RWPE2 (cell line): ENCODE data around the gene DTNB.
A peak's percentile ranks its signal among the peaks of the same experiment; 100 is the strongest.

ENCODE experiments used
- ATAC-seq: fragments of 200-7000 bp; cut with Tn5 transposase; 3 replicates; pipeline ENCODE4 v1.9.1; 2021; ENCODE audit warnings: low read depth
- DNase-seq: peaks from one replicate; pipeline ENCODE4 v3.0.0-alpha.2; 2020; ENCODE audit warnings: low spot score
- H3K27ac ChIP-seq: fragments of 450-650 bp; 2 replicates; pipeline ENCODE4 v1.5.1; 2017; ENCODE audit warnings: mild to moderate bottlenecking; ENCODE audit not compliant: poor library complexity, severe bottlenecking
- H3K27me3 ChIP-seq: fragments of 250-450 bp; sonication (Bioruptor Pico); 2 replicates; pipeline ENCODE4 v1.5.1; 2021; ENCODE audit warnings: mild to moderate bottlenecking, moderate library complexity; ENCODE audit not compliant: insufficient read depth, poor library complexity, severe bottlenecking
- H3K36me3 ChIP-seq: fragments of 250-450 bp; sonication (Bioruptor Pico); 2 replicates; pipeline ENCODE4 v1.5.1; 2020; ENCODE audit warnings: low read depth, mild to moderate bottlenecking, moderate library complexity
- H3K4me1 ChIP-seq: fragments of 250-450 bp; sonication (Bioruptor Pico); 2 replicates; pipeline ENCODE4 v1.5.1; 2021; ENCODE audit warnings: mild to moderate bottlenecking, moderate library complexity; ENCODE audit not compliant: insufficient read depth, poor library complexity, severe bottlenecking
- H3K4me3 ChIP-seq: fragments of 250-450 bp; sonication (Bioruptor Pico); 2 replicates; pipeline ENCODE4 v1.5.1; 2021; ENCODE audit warnings: mild to moderate bottlenecking, moderate library complexity; ENCODE audit not compliant: severe bottlenecking
- H3K9me3 ChIP-seq: fragments of 250-450 bp; sonication (Bioruptor Pico); 2 replicates; pipeline ENCODE4 v1.5.1; 2021; ENCODE audit warnings: mild to moderate bottlenecking, moderate library complexity; ENCODE audit not compliant: severe bottlenecking
- TF ChIP-seq, protein P1 (sequence below): fragments of 450-650 bp; IDR thresholded peaks from one replicate; pipeline ENCODE4 v1.5.1; 2017; ENCODE audit warnings: mild to moderate bottlenecking, moderate library complexity; ENCODE audit not compliant: poor library complexity, severe bottlenecking

Gene DTNB

DNA sequence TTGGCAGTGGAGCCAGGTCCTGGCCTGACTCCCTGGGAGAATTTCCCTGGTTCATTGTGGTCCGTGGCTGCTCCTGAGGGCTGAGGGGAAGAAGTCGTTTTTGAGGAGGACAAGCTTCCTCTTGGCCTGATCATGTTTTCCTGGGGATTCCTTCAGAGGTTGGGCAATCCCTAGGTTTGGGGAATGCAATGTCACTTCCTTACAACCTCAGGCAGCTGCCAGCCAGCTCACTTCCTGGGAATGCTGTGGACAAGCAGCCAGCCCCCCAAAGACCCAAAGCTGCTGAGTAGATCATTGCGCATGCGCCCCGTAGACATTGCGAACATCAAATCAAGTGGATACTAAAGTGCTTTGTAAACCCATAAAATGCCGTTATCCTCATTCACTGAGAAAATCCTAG is 324.0 kb downstream of the DTNB start:
- H3K36me3 ChIP-seq: no peaks in the 10 kb centered on the region
- H3K4me3 ChIP-seq: no peak overlapping the region
- no peaks in the 10 kb centered on the region for H3K9me3 ChIP-seq
- TF ChIP-seq, protein P1, sequence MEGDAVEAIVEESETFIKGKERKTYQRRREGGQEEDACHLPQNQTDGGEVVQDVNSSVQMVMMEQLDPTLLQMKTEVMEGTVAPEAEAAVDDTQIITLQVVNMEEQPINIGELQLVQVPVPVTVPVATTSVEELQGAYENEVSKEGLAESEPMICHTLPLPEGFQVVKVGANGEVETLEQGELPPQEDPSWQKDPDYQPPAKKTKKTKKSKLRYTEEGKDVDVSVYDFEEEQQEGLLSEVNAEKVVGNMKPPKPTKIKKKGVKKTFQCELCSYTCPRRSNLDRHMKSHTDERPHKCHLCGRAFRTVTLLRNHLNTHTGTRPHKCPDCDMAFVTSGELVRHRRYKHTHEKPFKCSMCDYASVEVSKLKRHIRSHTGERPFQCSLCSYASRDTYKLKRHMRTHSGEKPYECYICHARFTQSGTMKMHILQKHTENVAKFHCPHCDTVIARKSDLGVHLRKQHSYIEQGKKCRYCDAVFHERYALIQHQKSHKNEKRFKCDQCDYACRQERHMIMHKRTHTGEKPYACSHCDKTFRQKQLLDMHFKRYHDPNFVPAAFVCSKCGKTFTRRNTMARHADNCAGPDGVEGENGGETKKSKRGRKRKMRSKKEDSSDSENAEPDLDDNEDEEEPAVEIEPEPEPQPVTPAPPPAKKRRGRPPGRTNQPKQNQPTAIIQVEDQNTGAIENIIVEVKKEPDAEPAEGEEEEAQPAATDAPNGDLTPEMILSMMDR: no peak
- H3K4me1 ChIP-seq: peaks cover 15% of the 10 kb centered on the region
- H3K27me3 ChIP-seq: no peaks in the 10 kb centered on the region
- ATAC-seq (peak; percentile 71), DNase-seq (no peak)
- peak overlapping the region; percentile 37 for H3K27ac ChIP-seq

DNA sequence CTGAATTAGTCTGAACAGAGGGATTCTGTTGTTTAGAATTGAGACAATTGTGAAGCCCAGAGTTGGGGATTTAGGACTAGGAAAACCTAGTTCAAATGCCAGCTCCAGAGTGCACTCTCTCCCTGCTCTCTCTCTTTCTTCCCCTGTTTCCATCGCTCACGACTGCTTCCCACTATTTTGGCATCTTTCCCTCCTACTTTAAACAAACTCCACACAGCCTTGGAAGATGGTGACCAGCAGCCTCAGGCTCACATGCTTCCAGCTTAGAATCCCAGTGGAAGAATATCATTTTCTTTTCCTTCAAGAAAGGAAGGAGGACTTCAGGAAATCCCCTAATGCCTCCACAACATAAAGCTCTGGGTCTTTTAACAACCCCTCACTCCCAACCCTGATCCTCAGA is 325.5 kb downstream of the DTNB start:
- Histone ChIP-seq H3K4me3 (no peak overlapping the region), H3K36me3 (no peaks in the 10 kb centered on the region), H3K27me3 (no peaks in the 10 kb centered on the region), H3K4me1 (peaks cover 15% of the 10 kb centered on the region), H3K9me3 (no peaks in the 10 kb centered on the region), H3K27ac (no peak overlapping the region)
- DNase-seq (no peak), ATAC-seq (no peak; the same call in 2 of the 3 replicates)
- TF ChIP-seq, protein P1: no peak

DNA sequence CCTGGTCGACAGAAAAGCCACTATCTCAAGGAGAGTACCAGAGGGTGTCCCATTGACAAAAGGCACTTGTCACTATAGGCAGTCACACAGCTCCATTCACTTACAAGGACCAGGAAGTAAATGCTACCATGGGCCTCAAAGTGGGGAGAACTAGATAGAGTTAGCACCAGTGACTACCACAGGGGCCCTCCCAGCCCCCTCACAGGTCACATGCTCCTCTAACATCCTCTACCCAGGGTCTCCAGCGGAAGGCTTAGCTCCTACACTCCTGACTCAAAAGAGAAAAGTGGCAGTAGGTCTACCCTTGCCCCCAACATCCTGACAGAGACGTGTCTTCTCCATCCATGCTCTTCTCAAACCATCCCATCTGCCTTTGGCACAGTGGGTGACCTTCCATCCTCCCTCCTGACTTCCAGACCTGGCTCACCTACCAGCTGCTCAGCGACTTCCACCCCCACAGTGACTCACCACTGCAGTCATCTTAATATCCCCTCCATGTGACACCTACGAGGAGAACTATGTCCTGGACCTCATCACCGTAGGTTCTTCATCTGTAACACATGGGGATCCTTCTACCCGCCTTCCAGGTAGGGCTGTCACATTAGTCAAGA is 326.1 kb downstream of the DTNB start:
- DNase-seq: no peak
- Histone ChIP-seq H3K4me1 (peaks cover 15% of the 10 kb centered on the region), H3K27ac (no peak overlapping the region), H3K27me3 (no peaks in the 10 kb centered on the region), H3K4me3 (no peak overlapping the region), H3K9me3 (no peaks in the 10 kb centered on the region), H3K36me3 (no peaks in the 10 kb centered on the region)
- TF ChIP-seq, protein P1: no peak
- ATAC-seq: peak; percentile 38; the same call in 2 of the 3 replicates

DNA sequence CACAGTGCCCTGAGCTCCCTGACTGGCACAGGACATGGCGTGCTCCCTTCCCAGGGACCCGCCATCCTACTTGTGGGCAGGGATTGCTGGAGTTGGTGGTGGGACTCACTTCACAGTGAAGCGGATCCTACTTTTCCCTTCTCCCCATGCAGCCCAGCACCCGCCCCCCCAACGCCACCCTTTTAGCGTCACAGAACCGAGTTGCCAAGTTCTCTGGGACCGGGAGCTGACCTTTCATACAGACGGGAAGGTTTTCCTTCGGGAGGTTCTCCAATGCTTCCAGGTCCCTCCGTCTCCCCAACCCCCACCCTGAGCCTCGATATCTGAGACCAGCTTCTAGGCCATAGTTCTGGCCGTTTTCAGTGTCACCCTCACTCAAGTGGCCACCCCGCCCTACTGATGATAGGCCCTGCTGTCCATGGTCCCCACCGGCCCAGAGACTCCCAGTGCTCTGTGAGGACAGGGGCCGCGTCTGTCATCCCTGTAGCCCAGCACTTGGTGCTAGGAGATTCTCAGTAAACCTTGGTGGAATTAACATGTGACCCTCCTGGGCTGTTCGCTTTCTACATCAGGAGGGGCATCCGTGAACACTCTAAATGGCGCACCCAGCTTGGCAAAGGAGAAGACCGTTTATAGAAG is 330.1 kb downstream of the DTNB start:
- DNase-seq: no peak
- Histone ChIP-seq H3K27ac (no peak overlapping the region), H3K27me3 (no peaks in the 10 kb centered on the region), H3K4me3 (no peak overlapping the region), H3K9me3 (no peaks in the 10 kb centered on the region), H3K36me3 (no peaks in the 10 kb centered on the region), H3K4me1 (peaks cover 7% of the 10 kb centered on the region)
- no peak for ATAC-seq
- TF ChIP-seq, protein P1: no peak
